ENCODE data around the gene RNF224. TPM values are rescaled to one million over a fixed set of nuclear protein-coding genes. Genes with fewer than 3 reads are reported as not detected.

Gene RNF224
- total RNA-seq, 1 donor: 0.09 TPM

GRCh38 chr9:137188086-137188489 lies 39.2 kb upstream of the RNF224 start:
- no peak for TF ChIP-seq CTCF (IDR thresholded peaks at IDR 0.05; ENCODE audit: insufficient read depth, low read length)
- no peak for DNase-seq (ENCODE audit: low read depth)
- peak overlapping the region; percentile 96 for H3K4me3 ChIP-seq (ENCODE audit: low read depth, low read length)

- H3K4me3 ChIP-seq (ENCODE audit: low read depth, low read length): peak within 1 kb of the TSS; percentile 96
- peak; percentile 93 for DNase-seq (ENCODE audit: low read depth)
- peak; percentile 56 for TF ChIP-seq CTCF (IDR thresholded peaks at IDR 0.05; ENCODE audit: insufficient read depth, low read length)
Measured at GRCh38 chr9:137188490-137189296, 38.6 kb upstream of the RNF224 start, which contains the start of the genes ANAPC2 and SSNA1. Gene ANAPC2 (minus strand): TSS chr9:137188560. CDS start chr9:137188532, 28 bp downstream. Gene SSNA1 (plus strand): TSS chr9:137188676. CDS start chr9:137188727, 51 bp downstream.

- no peak for DNase-seq (ENCODE audit: low read depth)
- H3K4me3 ChIP-seq (ENCODE audit: low read depth, low read length): peak overlapping the region; percentile 96
- no peak for TF ChIP-seq CTCF (IDR thresholded peaks at IDR 0.05; ENCODE audit: insufficient read depth, low read length)
Measured at GRCh38 chr9:137189297-137190295, 37.7 kb upstream of the RNF224 start.

- no peak for DNase-seq (ENCODE audit: low read depth)
- TF ChIP-seq CTCF (IDR thresholded peaks at IDR 0.05; ENCODE audit: insufficient read depth, low read length): no peak
- peak overlapping the region; percentile 96 for H3K4me3 ChIP-seq (ENCODE audit: low read depth, low read length)
Measured at GRCh38 chr9:137190315-137190856, 36.9 kb upstream of the RNF224 start.

GRCh38 chr9:137191245-137191644 lies 36.1 kb upstream of the RNF224 start:
- DNase-seq (ENCODE audit: low read depth): no peak
- H3K4me3 ChIP-seq (ENCODE audit: low read depth, low read length): no peak overlapping the region
- TF ChIP-seq CTCF (IDR thresholded peaks at IDR 0.05; ENCODE audit: insufficient read depth, low read length): no peak

- H3K4me3 ChIP-seq (ENCODE audit: low read depth, low read length): no peak overlapping the region
- DNase-seq (ENCODE audit: low read depth): no peak
- TF ChIP-seq CTCF (IDR thresholded peaks at IDR 0.05; ENCODE audit: insufficient read depth, low read length): no peak
Measured at GRCh38 chr9:137191691-137192447, 35.4 kb upstream of the RNF224 start.

All from fibroblast of the aortic adventitia (primary cell).